CD4-positive, alpha-beta T cell (primary cell): ENCODE results near the gene KCTD16. TPM values are rescaled to one million over a fixed set of nuclear protein-coding genes. Genes with fewer than 3 reads are reported as not detected.

Experiments
- ATAC-seq: fragments of 200-7000 bp; cut with Tn5 transposase; one replicate; pipeline ENCODE4 v1.10.0; 2022; ENCODE audit warnings: mild to moderate bottlenecking; ENCODE audit not compliant: poor library complexity
- CTCF ChIA-PET: fragments of 350-600 bp; sonication (Branson Sonifier 250); formaldehyde crosslinking; loops from one replicate; lab custom pipeline; 2021; ENCODE audit warnings: antibody characterized with exemption, inconsistent platforms; lab: Charles Lee
- POLR2A ChIA-PET: fragments of 350-600 bp; sonication (Branson Sonifier 250); formaldehyde crosslinking; loops from one replicate; lab custom pipeline; 2021; ENCODE audit warnings: antibody characterized with exemption, inconsistent platforms; lab: Charles Lee
- DNase-seq, 14 experiments: peaks; one replicate each; pipeline ENCODE4 v3.0.0-alpha.2; 2013 to 2020; ENCODE audit warnings: mixed read lengths in 2 of 14
- H3K27ac ChIP-seq, 2 donors: one replicate each; pipeline versions ENCODE4 v1.5.1 to v1.7.0; 2013; ENCODE audit warnings: low read length in 2 of 2, low read depth in 1 of 2, mild to moderate bottlenecking in 1 of 2
- H3K27me3 ChIP-seq, 2 experiments: 1 replicate in 1 of 2; 2 replicates in 1 of 2; pipeline versions ENCODE4 v1.6.1 to v1.7.0; 2013; ENCODE audit warnings: low read length in 2 of 2, control low read depth in 1 of 2, mild to moderate bottlenecking in 1 of 2, moderate library complexity in 1 of 2; ENCODE audit not compliant: insufficient read depth in 2 of 2, control insufficient read depth in 1 of 2
- H3K36me3 ChIP-seq: one replicate; pipeline ENCODE4 v1.6.1; 2013; ENCODE audit warnings: low read length, control low read depth; ENCODE audit not compliant: insufficient read depth
- H3K4me1 ChIP-seq: one replicate; pipeline ENCODE4 v1.6.1; 2013; ENCODE audit warnings: low read length, control low read depth; ENCODE audit not compliant: insufficient read depth
- H3K4me3 ChIP-seq: one replicate; pipeline ENCODE4 v1.5.1; 2013; ENCODE audit warnings: mild to moderate bottlenecking, low read length, moderate library complexity
- H3K9me3 ChIP-seq, 2 experiments: 1 replicate in 1 of 2; 2 replicates in 1 of 2; pipeline versions ENCODE4 v1.6.1 to v1.7.0; 2013; ENCODE audit warnings: low read length in 2 of 2, mild to moderate bottlenecking in 2 of 2, control low read depth in 1 of 2, moderate library complexity in 1 of 2; ENCODE audit not compliant: control insufficient read depth in 1 of 2, insufficient read depth in 1 of 2
- H3K27ac Mint-ChIP-seq: one replicate; pipeline ENCODE4 v1.8.0; 2020; ENCODE audit warnings: mixed read lengths
- H3K27me3 Mint-ChIP-seq: one replicate; pipeline ENCODE4 v1.8.0; 2021; ENCODE audit warnings: mixed read lengths
- H3K36me3 Mint-ChIP-seq: one replicate; pipeline ENCODE4 v1.8.0; 2021; ENCODE audit warnings: low read depth, mixed read lengths
- H3K4me1 Mint-ChIP-seq: one replicate; pipeline ENCODE4 v1.8.0; 2021; ENCODE audit warnings: low read depth, mixed read lengths
- H3K4me3 Mint-ChIP-seq: one replicate; pipeline ENCODE4 v1.8.0; 2020; ENCODE audit warnings: mild to moderate bottlenecking, mixed read lengths
- H3K9me3 Mint-ChIP-seq: one replicate; pipeline ENCODE4 v1.8.0; 2020; ENCODE audit warnings: mixed read lengths
- intact Hi-C, 2 experiments: fragments of 100-400 bp; cut with DNase I in 1 of 2; cut with micrococcal nuclease in 1 of 2; formaldehyde crosslinking; loops; one replicate each; pipeline versions ENCODE4 v1.15.1 to v1.9.0; 2023 to 2025; cut with DNase I, micrococcal nuclease
- total RNA-seq, 174 experiments: library from RNA in 2 of 174; stranded (reverse) in 2 of 174; gene quantifications; one replicate each; pipeline ENCODE4 v1.2.3 and lab custom pipeline; 2021 to 2026
- TF ChIP-seq, protein P1 (sequence below): fragments of 200-600 bp; IDR thresholded peaks from one replicate; pipeline ENCODE4 v1.8.0; 2022; ENCODE audit warnings: antibody characterized with exemption, mild to moderate bottlenecking

KCTD16 gene
- total RNA-seq, 2 experiments from 2014 or later = not detected

DNA sequence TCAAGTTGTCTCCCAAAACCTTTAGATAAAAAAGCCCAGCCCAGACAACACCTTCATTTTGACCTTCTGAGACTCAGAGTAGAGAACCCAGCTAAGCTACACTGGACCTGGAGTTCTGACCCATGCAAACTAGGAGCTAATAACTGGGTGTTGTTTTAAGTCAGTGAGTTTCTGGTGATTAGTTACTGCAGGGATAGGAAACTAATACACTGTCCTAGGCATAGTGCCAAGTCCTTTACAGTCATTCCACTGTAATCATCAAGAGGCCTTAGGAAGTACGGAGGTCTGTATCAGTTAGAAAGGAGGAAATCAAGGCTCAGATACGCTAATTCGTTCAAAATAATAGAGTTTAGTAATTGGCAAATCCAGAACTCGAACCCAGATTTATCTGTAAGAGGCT is 197.9 kb downstream of the KCTD16 start:
- ChIA-PET CTCF (no interaction called here), POLR2A (no interaction called here)
- Histone ChIP-seq H3K4me1 (no peaks in the 10 kb centered on the region), H3K36me3 (no peaks in the 10 kb centered on the region), H3K27ac (no peak overlapping the region), H3K4me3 (no peak overlapping the region), H3K9me3 (no peaks in the 10 kb centered on the region), H3K27me3 (no peaks in the 10 kb centered on the region)
- Mint-ChIP-seq H3K27ac (no peak overlapping the region), H3K4me3 (no peak overlapping the region), H3K36me3 (no peaks in the 10 kb centered on the region), H3K27me3 (peaks cover 4% of the 10 kb centered on the region), H3K4me1 (no peaks in the 10 kb centered on the region), H3K9me3 (no peaks in the 10 kb centered on the region)
- DNase-seq (no peak), ATAC-seq (no peak)
- intact Hi-C loops = no loop called here
- TF ChIP-seq, protein P1, sequence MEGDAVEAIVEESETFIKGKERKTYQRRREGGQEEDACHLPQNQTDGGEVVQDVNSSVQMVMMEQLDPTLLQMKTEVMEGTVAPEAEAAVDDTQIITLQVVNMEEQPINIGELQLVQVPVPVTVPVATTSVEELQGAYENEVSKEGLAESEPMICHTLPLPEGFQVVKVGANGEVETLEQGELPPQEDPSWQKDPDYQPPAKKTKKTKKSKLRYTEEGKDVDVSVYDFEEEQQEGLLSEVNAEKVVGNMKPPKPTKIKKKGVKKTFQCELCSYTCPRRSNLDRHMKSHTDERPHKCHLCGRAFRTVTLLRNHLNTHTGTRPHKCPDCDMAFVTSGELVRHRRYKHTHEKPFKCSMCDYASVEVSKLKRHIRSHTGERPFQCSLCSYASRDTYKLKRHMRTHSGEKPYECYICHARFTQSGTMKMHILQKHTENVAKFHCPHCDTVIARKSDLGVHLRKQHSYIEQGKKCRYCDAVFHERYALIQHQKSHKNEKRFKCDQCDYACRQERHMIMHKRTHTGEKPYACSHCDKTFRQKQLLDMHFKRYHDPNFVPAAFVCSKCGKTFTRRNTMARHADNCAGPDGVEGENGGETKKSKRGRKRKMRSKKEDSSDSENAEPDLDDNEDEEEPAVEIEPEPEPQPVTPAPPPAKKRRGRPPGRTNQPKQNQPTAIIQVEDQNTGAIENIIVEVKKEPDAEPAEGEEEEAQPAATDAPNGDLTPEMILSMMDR = no peak

DNA sequence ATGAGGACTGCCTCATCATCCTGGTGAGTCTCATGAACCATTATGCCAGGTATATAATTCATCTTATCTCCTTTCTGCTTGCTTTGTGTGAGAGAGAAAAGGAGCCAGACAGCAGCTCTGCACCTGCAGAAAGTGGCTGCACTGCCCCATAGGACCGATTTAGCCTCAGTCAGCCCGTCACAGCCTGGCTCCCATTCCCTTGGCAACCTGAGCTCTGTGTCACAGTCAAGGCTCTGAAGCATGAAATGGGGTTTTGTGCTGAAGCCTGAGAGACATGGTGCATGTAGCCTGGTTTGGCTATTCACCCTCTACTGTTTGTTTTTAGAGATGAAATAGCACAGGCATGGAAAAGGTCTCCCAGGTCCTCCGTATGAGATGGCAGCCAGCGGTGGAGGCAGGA is 198.3 kb downstream of the KCTD16 start:
- Histone ChIP-seq H3K27me3 (no peaks in the 10 kb centered on the region), H3K4me1 (no peaks in the 10 kb centered on the region), H3K36me3 (no peaks in the 10 kb centered on the region), H3K27ac (no peak overlapping the region), H3K9me3 (no peaks in the 10 kb centered on the region), H3K4me3 (no peak overlapping the region)
- CTCF ChIA-PET = no interaction called here
- Mint-ChIP-seq H3K27me3 (peaks cover 4% of the 10 kb centered on the region), H3K27ac (no peak overlapping the region), H3K9me3 (no peaks in the 10 kb centered on the region), H3K36me3 (no peaks in the 10 kb centered on the region), H3K4me1 (no peaks in the 10 kb centered on the region), H3K4me3 (no peak overlapping the region)
- TF ChIP-seq, protein P1 = no peak
- no peak for DNase-seq
- POLR2A ChIA-PET = no interaction called here
- intact Hi-C loops = no loop called here
- ATAC-seq = no peak

DNA sequence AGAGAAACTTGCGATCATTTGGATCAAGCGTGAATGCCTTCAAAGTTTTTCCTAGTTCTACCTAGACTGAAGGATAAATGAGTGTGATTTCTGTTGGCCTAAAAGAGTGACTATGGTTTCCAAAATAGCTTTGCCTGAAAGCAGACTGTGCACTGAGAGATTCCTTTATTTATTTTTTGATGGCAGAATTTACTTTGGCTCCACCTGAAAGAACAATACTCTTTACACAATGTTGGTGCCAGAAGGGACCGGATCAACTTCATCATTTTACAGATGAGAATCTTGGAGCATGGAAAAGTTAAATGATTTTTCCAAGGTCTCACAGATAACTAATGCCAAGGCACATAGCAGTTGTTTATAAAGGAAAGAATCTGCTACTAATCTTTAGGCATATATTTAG is 199.6 kb downstream of the KCTD16 start:
- H3K36me3 ChIP-seq = no peaks in the 10 kb centered on the region
- no peak overlapping the region for H3K27ac ChIP-seq
- H3K4me3 ChIP-seq = no peak overlapping the region
- peaks cover 4% of the 10 kb centered on the region for H3K27me3 Mint-ChIP-seq
- H3K36me3 Mint-ChIP-seq = no peaks in the 10 kb centered on the region
- H3K27ac Mint-ChIP-seq = no peak overlapping the region
- intact Hi-C loops = no loop called here
- no peaks in the 10 kb centered on the region for H3K27me3 ChIP-seq
- DNase-seq = no peak
- TF ChIP-seq, protein P1 = no peak
- ChIA-PET CTCF (no interaction called here), POLR2A (no interaction called here)
- no peaks in the 10 kb centered on the region for H3K9me3 ChIP-seq
- no peaks in the 10 kb centered on the region for H3K4me1 ChIP-seq
- no peak overlapping the region for H3K4me3 Mint-ChIP-seq
- no peaks in the 10 kb centered on the region for H3K9me3 Mint-ChIP-seq
- ATAC-seq = no peak
- H3K4me1 Mint-ChIP-seq = no peaks in the 10 kb centered on the region
